Astrocyte (in vitro differentiated cells and primary cell): ENCODE results near the gene PARVB.

Source experiments
- CTCF ChIP-seq: IDR thresholded peaks from 2 replicates; pipeline ENCODE4 v1.5.1; 2011; ENCODE audit warnings: low read depth, mild to moderate bottlenecking, inconsistent platforms, low read length, moderate library complexity; ENCODE audit not compliant: insufficient read depth
- EZH2 ChIP-seq: IDR thresholded peaks from 2 replicates; pipeline ENCODE4 v1.6.1; 2012; ENCODE audit warnings: mild to moderate bottlenecking, low read length, inconsistent platforms; ENCODE audit not compliant: insufficient read depth

DNA sequence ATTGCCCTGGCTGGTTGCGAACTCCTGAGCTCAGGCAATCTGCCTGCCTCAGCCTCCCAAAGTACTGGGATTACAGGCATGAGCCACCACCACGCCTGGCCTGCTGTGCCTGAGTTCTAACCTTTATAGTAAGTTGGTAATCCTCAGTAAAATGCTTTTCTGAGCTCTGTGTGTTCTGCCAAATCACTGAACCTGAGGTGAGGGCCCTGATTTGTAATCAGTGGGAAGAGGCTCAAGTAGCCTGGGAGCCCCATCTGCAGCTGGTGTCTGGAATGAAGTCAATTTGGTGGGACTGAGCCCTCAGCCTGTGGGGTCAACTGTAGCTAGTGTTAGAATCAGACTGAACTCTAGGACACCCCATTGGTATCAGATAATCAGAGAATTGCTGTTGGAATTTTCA, 84.0 kb downstream of the PARVB start:
- no peak for TF ChIP-seq CTCF
- no peak for TF ChIP-seq EZH2
